Left forelimb (tissue), 1 donor: Measurements from ENCODE around the gene PMM1.
A peak's percentile ranks its signal among the peaks of the same experiment; 100 is the strongest.
"Not testable (repeated sequence)": the region's sequence is repeated elsewhere in the genome, so short reads cannot be mapped to it uniquely, and the experiment has no call there.

Source experiments
- DNase-seq: peaks from one replicate; pipeline ENCODE4 v3.0.0-alpha.2; 2018; ENCODE audit warnings: low spot score

Gene PMM1

GRCh38 chr22:41589391-41590241, at the start of gene PMM1:
Gene PMM1, minus strand, starts transcription at chr22:41589840. Its CDS starts 35 bp downstream, at chr22:41589805.
- peak; percentile 100 for DNase-seq

DNA sequence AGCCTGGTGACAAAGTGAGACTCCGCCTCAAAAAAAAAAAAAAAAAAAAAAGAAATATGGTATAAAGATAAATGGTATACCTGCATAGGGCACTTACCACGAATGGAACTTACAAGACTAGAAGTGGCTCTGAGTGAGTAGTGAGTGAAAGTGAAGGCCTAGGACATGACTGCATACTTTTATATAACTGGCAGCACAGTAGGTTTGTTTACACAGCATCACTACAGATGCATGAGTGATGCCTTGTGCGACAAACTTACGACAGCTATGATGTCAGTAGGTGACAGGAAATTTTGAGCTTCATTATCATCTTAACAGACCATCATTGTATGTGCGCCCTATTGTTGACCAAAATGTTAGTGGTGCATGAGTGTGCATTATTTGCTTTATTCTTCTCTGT, 49.1 kb upstream of the PMM1 start:
- no peak for DNase-seq

DNA sequence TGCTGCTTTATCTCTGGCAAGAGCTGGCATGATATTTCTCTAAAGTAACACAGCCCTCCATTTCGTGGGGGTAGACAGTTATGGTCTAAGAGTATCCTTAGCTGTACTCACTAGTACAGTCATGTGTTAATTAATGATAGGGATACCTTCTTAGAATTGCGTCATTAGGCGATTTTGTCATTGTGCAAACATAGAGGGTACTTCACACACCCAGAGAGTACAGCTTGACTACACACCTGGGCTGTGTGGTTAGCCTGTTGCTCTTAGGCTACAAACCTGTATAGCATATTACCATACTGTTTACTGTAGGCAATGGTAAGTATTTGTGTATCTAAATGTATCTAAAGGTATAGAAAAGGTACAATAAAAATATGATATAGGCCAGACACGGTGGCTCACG, 48.5 kb upstream of the PMM1 start:
- DNase-seq: no peak

DNA sequence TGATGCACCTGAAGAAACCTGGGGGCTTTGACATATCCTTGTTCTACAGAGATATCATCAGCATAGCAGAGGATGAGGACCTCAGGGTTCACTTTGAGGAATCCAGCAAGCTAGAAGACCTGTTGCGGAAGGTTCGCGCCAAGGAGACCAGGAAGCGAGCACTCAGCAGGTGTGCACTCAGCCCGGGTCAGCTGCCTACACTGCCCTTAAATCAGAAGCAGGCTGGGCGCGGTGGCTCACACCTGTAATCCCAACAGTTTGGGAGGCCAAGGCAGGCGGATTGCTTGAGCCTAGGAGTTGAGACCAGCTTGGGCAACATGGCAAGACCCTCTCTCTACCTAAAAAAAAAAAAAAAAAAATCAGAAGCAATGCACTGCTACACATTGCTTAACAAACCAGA, 48.0 kb upstream of the PMM1 start:
- DNase-seq: not testable (repeated sequence)

GRCh38 chr22:41636467-41636866, 46.8 kb upstream of the PMM1 start:
- DNase-seq: no peak

DNA sequence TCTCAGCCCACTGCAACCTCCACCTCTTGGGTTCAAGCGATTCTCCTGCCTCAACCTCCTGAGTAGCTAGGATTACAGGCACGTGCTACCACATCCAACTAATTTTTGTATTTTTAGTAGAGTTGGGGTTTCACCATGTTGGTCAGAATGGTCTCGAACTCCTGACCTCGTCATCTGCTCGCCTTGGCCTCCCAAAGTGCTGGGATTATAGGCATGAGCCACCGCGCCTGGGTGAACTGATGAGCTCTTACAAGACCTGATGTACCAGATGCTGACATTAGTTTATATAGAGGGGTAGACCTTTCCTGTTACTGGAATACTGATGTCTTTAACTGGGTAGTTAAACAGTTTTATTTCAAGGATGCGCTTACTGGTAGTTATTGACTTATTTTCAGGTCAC, 45.0 kb upstream of the PMM1 start:
- DNase-seq: not testable (repeated sequence)

GRCh38 chr22:41631615-41632014, 42.0 kb upstream of the PMM1 start:
- DNase-seq: not testable (repeated sequence)

GRCh38 chr22:41631115-41631514, 41.5 kb upstream of the PMM1 start:
- not testable (repeated sequence) for DNase-seq

DNA sequence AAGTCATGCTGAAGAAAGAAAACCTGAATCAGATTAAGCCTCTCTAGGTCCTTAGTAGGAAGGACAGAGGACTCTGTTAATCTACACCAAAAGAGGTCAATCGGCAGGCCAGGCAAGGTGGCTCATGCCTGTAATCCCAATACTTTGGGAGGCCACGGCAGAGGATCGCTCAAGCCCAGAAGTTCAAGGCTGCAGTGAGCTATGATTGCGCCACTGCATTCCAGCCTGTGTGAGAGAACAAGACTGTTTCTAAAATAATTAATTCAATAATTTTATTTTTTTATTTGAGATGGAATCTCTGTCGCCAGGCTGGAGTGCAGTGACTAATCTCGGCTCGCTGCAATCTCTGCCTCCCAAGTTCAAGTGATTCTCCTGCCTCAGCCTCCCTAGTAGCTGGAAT, 35.9 kb upstream of the PMM1 start:
- no peak for DNase-seq

- no peak for DNase-seq
These were observed 32.2 kb upstream of the PMM1 start for GRCh38 chr22:41621911-41622179.

DNA sequence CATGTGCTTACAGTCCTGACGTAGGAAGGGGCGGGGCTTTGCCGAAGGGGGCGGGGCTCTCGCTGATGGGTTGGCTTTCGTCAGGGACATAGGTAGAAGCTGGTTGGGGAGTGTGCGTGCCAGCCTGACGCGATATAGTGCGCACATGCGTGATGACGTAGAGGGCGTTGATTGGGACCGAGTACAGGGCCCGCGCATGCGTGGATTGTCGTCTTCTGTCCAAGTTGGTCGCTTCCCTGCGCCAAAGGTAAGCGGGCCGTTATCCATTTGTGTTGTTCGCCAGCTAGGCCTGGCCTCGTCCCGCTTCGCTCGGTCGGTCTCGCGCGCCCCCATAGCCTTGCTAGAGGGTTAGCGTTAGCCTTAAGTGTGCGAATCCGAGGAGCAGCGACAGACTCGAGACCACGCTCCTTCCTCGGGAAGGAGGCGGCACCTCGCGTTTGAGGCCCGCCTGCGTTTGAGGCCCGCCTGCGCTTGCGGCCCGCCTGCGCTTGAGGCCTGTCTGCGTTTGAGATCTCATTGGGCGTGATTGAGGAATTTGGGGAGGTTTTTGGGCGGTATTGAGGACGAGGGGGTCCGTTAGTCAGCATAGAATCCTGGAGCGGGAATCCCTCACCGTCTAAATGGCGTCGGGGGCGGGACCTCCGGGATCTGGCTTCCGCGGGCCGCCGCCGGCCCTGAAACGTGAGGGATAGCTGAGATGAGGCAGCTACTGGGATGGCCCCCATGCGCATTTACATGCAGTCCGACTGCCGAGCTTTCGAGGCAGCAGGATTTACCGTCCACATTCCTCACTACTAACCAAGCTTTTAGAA, 31.7 kb upstream of the PMM1 start, which contains the start of gene XRCC6:
XRCC6 (plus strand) TSS at position 197 of the 812 bp plus-strand sequence. CDS start 710 bp downstream, outside the sequence.
- peak; percentile 100 for DNase-seq

GRCh38 chr22:41620589-41621098, 31.0 kb upstream of the PMM1 start, which contains the start of gene DESI1:
Gene DESI1, minus strand, starts transcription at chr22:41621043. Its CDS starts 204 bp downstream, at chr22:41620839.
- no peak for DNase-seq

GRCh38 chr22:41619979-41620588, 30.4 kb upstream of the PMM1 start:
- no peak for DNase-seq

- DNase-seq: no peak
These were observed 23.8 kb upstream of the PMM1 start for GRCh38 chr22:41613456-41613855.

DNA sequence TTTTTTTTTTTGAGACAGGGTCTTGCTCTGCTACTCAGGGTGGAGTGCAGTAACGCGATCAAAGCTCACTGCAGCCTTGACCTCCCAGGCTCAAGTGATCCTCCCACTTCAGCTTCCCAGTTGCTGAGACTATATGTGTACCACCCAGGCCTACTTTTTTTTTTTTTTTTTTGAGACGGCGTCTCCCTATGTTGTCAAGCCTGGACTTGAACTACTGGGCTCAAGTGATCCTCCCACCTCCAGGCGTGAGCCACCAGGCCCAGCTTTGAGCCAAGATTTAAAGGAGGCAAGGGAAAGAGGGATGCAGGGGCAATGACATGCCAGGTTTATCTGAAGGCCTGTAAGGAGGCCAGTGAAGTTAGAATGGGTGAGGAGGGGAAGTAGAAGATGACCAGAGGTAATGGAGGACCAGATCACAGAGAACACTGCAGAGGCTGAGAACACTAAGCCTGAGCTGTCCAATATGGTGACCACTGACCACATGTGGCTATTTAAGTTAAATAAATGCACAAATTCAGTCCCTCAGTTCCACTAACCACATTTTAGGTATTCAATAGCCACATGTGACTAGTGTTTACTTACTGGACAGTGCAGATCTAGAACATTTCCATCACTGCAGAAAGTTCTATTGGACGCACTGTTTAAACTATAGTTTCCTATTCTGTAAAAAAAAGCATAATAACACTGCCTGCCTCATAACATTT, 23.1 kb upstream of the PMM1 start:
- DNase-seq: no peak

DNA sequence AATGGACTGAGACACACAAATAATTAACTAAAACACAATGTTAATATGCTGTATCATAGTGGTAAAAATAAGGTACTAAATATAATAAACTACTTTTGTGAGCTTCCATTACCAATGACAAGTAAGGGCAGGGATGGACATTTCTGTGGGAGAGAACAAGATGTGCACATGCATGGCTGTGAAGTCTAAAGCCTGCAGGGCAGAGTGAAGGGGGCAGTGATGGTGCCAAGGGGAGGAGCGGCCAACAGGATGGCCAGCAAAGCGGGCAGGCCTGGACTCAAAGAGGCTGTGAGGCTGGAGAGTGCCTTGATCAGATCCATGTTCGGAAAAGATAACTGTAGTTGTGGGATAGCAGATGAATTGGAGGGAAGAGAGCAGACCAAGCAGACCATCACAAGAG, 18.7 kb upstream of the PMM1 start:
- no peak for DNase-seq

- DNase-seq: no peak
These were observed 14.3 kb upstream of the PMM1 start for GRCh38 chr22:41603873-41604332.

DNA sequence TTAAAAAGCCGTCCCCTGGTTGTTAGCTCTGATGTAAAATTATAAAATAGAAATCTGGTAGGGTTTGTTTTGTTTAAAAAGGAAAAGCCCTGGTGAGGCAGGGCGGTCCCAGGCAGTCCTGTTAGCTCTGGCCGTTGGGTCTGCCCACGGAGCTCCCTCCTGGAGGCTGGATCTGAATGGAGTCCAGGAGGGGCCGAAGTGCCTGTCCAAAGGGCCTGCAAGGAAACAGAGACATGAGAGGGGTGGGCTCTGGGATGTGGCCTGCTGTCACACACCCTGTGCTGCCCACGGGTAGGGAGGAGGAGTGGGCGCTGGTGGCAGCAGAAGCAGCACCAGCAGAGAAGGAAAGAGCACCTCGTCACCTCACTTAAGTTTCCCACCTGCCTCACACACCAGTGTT, 11.3 kb upstream of the PMM1 start:
- DNase-seq: no peak

- no peak for DNase-seq
These were observed 9.4 kb upstream of the PMM1 start for GRCh38 chr22:41598891-41599635.

- no peak for DNase-seq
These were observed 8.4 kb upstream of the PMM1 start for GRCh38 chr22:41598081-41598480.

GRCh38 chr22:41597635-41597953, 8.0 kb upstream of the PMM1 start:
- DNase-seq: no peak
